B cell (primary cell): Measurements from ENCODE around the gene SERPINI1. TPM values are rescaled to one million over a fixed set of nuclear protein-coding genes. Genes with fewer than 3 reads are reported as not detected.

ENCODE experiments used
- ATAC-seq: fragments of 200-7000 bp; cut with Tn5 transposase; one replicate; pipeline ENCODE4 v1.10.0; 2021; ENCODE audit warnings: low read depth, mild to moderate bottlenecking, moderate number of reproducible peaks, moderate library complexity
- CTCF ChIA-PET: fragments of 350-600 bp; sonication (Branson Sonifier 250); formaldehyde crosslinking; loops from one replicate; lab custom pipeline; 2021; ENCODE audit warnings: antibody characterized with exemption, inconsistent platforms; lab: Charles Lee
- POLR2A ChIA-PET: fragments of 350-600 bp; sonication (Branson Sonifier 250); formaldehyde crosslinking; loops from one replicate; lab custom pipeline; 2021; ENCODE audit warnings: antibody characterized with exemption; lab: Charles Lee
- DNase-seq: peaks from one replicate; pipeline ENCODE4 v3.0.0; 2013
- H2AFZ ChIP-seq: 2 replicates; pipeline ENCODE4 v1.6.1; 2012; ENCODE audit warnings: mild to moderate bottlenecking, low read depth, low read length; ENCODE audit not compliant: insufficient read depth, poor library complexity, severe bottlenecking
- H3K27ac ChIP-seq, 2 donors: 1 replicate in 1 of 2; 2 replicates in 1 of 2; pipeline ENCODE4 v1.5.1; 2012 to 2013; ENCODE audit warnings: low read length in 2 of 2, mild to moderate bottlenecking in 2 of 2, moderate library complexity in 1 of 2
- H3K27me3 ChIP-seq, 4 experiments: fragments of 200-600 bp in 1 of 4; sonication (generic) in 1 of 4; replicated peaks in 1 of 4; 1 replicate in 2 of 4; 2 replicates in 2 of 4; pipeline versions ENCODE4 v1.6.1 to v1.7.0; 2013 to 2016; ENCODE audit warnings: low read length in 3 of 4, mild to moderate bottlenecking in 2 of 4, mixed read lengths in 1 of 4, moderate library complexity in 1 of 4; ENCODE audit not compliant: insufficient read depth in 4 of 4, control insufficient read depth in 3 of 4; ENCODE audit errors: control extremely low read depth in 1 of 4
- H3K36me3 ChIP-seq, 2 experiments: replicated peaks in 1 of 2; 1 replicate in 1 of 2; 2 replicates in 1 of 2; pipeline versions ENCODE4 v1.6.1 to v1.7.1; 2013; ENCODE audit warnings: low read length in 1 of 2; ENCODE audit not compliant: insufficient read depth in 2 of 2, control insufficient read depth in 1 of 2; ENCODE audit errors: control extremely low read depth in 1 of 2, extremely low read depth in 1 of 2
- H3K4me1 ChIP-seq, 2 donors: fragments of 200-600 bp in 1 of 2; sonication (generic) in 1 of 2; 1 replicate in 1 of 2; 2 replicates in 1 of 2; pipeline versions ENCODE4 v1.5.1 to v1.6.1; 2013 to 2017; ENCODE audit warnings: low read length in 2 of 2; ENCODE audit not compliant: control insufficient read depth in 2 of 2, insufficient read depth in 2 of 2
- H3K4me2 ChIP-seq: replicated peaks from 2 replicates; pipeline ENCODE3; 2012; ENCODE audit warnings: mild to moderate bottlenecking, low read depth, low read length; ENCODE audit not compliant: poor library complexity, severe bottlenecking
- H3K4me3 ChIP-seq, 5 experiments: fragments of 200-600 bp in 1 of 5; sonication (generic) in 1 of 5; 1 replicate in 3 of 5; 2 replicates in 2 of 5; pipeline versions ENCODE4 v1.5.1 to v1.7.0; 2011 to 2016; ENCODE audit warnings: low read length in 4 of 5, mild to moderate bottlenecking in 4 of 5, low read depth in 2 of 5, control low read depth in 1 of 5, moderate library complexity in 1 of 5; ENCODE audit not compliant: insufficient read depth in 1 of 5; ENCODE audit errors: control extremely low read depth in 1 of 5, extremely low read depth in 1 of 5
- H3K79me2 ChIP-seq: fragments of 200-600 bp; sonication (generic); one replicate; pipeline ENCODE4 v1.6.0; 2016; ENCODE audit warnings: low read length; ENCODE audit not compliant: control insufficient read depth, insufficient read depth
- H3K9ac ChIP-seq: fragments of 200-600 bp; sonication (generic); 2 replicates; pipeline ENCODE4 v1.6.1; 2017; ENCODE audit warnings: mild to moderate bottlenecking, low read length, moderate library complexity
- H3K9me3 ChIP-seq, 3 donors: one replicate each; pipeline versions ENCODE4 v1.6.1 to v1.7.1; 2013; ENCODE audit warnings: low read length in 2 of 3; ENCODE audit not compliant: control insufficient read depth in 2 of 3, insufficient read depth in 1 of 3; ENCODE audit errors: control extremely low read depth in 1 of 3
- H4K20me1 ChIP-seq: 2 replicates; pipeline ENCODE4 v1.6.0; 2012; ENCODE audit warnings: mild to moderate bottlenecking, low read length; ENCODE audit not compliant: insufficient read depth, control insufficient read depth, poor library complexity, severe bottlenecking
- H3K27ac Mint-ChIP-seq: one replicate; pipeline ENCODE4 v1.8.0; 2021; ENCODE audit warnings: mixed read lengths
- H3K27me3 Mint-ChIP-seq: one replicate; pipeline ENCODE4 v1.8.0; 2021; ENCODE audit warnings: mixed read lengths
- H3K4me1 Mint-ChIP-seq: one replicate; pipeline ENCODE4 v1.8.0; 2021; ENCODE audit warnings: mixed read lengths
- H3K4me3 Mint-ChIP-seq: one replicate; pipeline ENCODE4 v1.8.0; 2021; ENCODE audit warnings: mixed read lengths
- H3K9me3 Mint-ChIP-seq: one replicate; pipeline ENCODE4 v1.8.0; 2022; ENCODE audit warnings: mixed read lengths; ENCODE audit not compliant: insufficient read depth
- EZH2 ChIP-seq: IDR thresholded peaks from 2 replicates; pipeline ENCODE4 v1.6.1; 2012; ENCODE audit warnings: borderline replicate concordance, low read depth, mild to moderate bottlenecking, moderate library complexity, low read length; ENCODE audit not compliant: insufficient read depth, poor library complexity, severe bottlenecking
- WGBS: methylation state at CpG from one replicate; pipeline ENCODE4 v1.1.5; 2013; ENCODE audit warnings: missing lambda C conversion rate; ENCODE audit not compliant: insufficient coverage; 5-methylcytosine and 5-hydroxymethylcytosine counted together
- intact Hi-C: fragments of 100-400 bp; cut with micrococcal nuclease; formaldehyde crosslinking; loops from one replicate; pipeline ENCODE4 v1.10.0; 2022
- polyA plus RNA-seq: library from polyadenylated mRNA; depleted of rRNA; stranded (reverse); fragments of >200 nt; gene quantifications from 2 replicates; pipeline ENCODE4 v1.2.3, GENCODE V29; 2012
- total RNA-seq, 2 donors: library from RNA; stranded (reverse); fragments of 120-200 nt in 1 of 2; gene quantifications; 1 replicate in 1 of 2; 2 replicates in 1 of 2; pipeline versions ENCODE4 v1.2.3 to v1.2.4, GENCODE V29; 2013 to 2022
- TF ChIP-seq, protein P1 (sequence below): fragments of 200-600 bp; IDR thresholded peaks from one replicate; pipeline ENCODE4 v1.8.0; 2022; ENCODE audit warnings: antibody characterized with exemption, mild to moderate bottlenecking

SERPINI1 gene
- total and polyA plus RNA-seq, 2 donors (not counting 1 experiment from before 2014, with no cell fraction given): 6.8 to 7.0 TPM

GRCh38 chr3:167829071-167829470 lies 93.5 kb downstream of the SERPINI1 start:
- Histone ChIP-seq H3K4me2 (peak overlapping the region; percentile 61), H3K27me3 (no peaks in the 10 kb centered on the region), H3K4me3 (no peak overlapping the region), H4K20me1 (no peaks in the 10 kb centered on the region), H3K9me3 (no peaks in the 10 kb centered on the region), H3K27ac (peak overlapping the region; percentile 64 to 79), H3K4me1 (peaks cover 23 to 27% of the 10 kb centered on the region in 2 donors), H3K79me2 (no peaks in the 10 kb centered on the region), H3K36me3 (no peaks in the 10 kb centered on the region), H3K9ac (no peak overlapping the region), H2AFZ (peak overlapping the region; percentile 38)
- peak overlapping the region; percentile 69 for H3K27ac Mint-ChIP-seq
- H3K4me3 Mint-ChIP-seq: peak overlapping the region; percentile 14
- POLR2A ChIA-PET: no interaction called here
- no peaks in the 10 kb centered on the region for H3K27me3 Mint-ChIP-seq
- intact Hi-C loops: no loop called here
- DNase-seq (peak; percentile 54), ATAC-seq (peak; percentile 20)
- CTCF ChIA-PET: no interaction called here
- H3K9me3 Mint-ChIP-seq: no peaks in the 10 kb centered on the region
- TF ChIP-seq, protein P1, sequence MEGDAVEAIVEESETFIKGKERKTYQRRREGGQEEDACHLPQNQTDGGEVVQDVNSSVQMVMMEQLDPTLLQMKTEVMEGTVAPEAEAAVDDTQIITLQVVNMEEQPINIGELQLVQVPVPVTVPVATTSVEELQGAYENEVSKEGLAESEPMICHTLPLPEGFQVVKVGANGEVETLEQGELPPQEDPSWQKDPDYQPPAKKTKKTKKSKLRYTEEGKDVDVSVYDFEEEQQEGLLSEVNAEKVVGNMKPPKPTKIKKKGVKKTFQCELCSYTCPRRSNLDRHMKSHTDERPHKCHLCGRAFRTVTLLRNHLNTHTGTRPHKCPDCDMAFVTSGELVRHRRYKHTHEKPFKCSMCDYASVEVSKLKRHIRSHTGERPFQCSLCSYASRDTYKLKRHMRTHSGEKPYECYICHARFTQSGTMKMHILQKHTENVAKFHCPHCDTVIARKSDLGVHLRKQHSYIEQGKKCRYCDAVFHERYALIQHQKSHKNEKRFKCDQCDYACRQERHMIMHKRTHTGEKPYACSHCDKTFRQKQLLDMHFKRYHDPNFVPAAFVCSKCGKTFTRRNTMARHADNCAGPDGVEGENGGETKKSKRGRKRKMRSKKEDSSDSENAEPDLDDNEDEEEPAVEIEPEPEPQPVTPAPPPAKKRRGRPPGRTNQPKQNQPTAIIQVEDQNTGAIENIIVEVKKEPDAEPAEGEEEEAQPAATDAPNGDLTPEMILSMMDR: no peak
- no peak for TF ChIP-seq EZH2
- WGBS: no CpG with 5 or more reads among the region's 2 CpGs
- peaks cover 22% of the 10 kb centered on the region for H3K4me1 Mint-ChIP-seq

DNA sequence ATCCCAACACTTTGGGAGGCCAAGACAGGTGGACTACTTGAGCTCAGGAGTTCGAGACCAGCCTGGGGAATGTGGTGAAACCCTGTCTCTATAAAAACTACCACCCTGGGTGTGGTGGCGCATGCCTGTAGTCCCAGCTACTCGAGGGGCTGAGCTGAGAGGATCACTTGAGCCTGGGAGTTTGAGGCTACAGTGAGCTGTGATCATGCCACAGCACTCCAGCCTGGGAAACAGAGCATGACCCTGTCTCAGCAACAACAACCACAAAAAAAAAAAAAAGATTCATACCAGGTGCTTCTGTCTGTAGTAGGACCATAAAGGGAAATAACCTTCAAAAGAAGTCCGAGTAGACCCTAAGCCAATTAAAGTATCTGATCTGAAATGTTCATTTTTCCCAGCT lies 94.5 kb downstream of the SERPINI1 start:
- Mint-ChIP-seq H3K9me3 (no peaks in the 10 kb centered on the region), H3K4me1 (peaks cover 22% of the 10 kb centered on the region), H3K27ac (peak overlapping the region; percentile 91), H3K4me3 (peak overlapping the region; percentile 56), H3K27me3 (no peaks in the 10 kb centered on the region)
- H3K36me3 ChIP-seq: no peaks in the 10 kb centered on the region
- no peak overlapping the region for H3K9ac ChIP-seq
- CTCF ChIA-PET: interaction anchor here (0.8 to 1.3 kb wide), 2 partner anchors 56 to 89 kb away, joined by 3 to 8 read pairs; no protein-coding TSS in a partner anchor
- no peak for TF ChIP-seq EZH2
- TF ChIP-seq, protein P1: no peak
- peak overlapping the region in 2 of 5 experiments; percentile 11 for H3K4me3 ChIP-seq
- peak overlapping the region; percentile 61 for H3K4me2 ChIP-seq
- peaks cover 23 to 27% of the 10 kb centered on the region in 2 donors for H3K4me1 ChIP-seq
- peak; percentile 87 for ATAC-seq
- H3K27ac ChIP-seq: peak overlapping the region; percentile 64 to 79
- WGBS: no CpG with 5 or more reads among the region's 4 CpGs
- POLR2A ChIA-PET: interaction anchor here (0.6 to 0.7 kb wide), 3 partner anchors 12 to 46 kb away, joined by 3 to 4 read pairs (median 3); no protein-coding TSS in a partner anchor
- H3K79me2 ChIP-seq: no peaks in the 10 kb centered on the region
- intact Hi-C loops: loop anchor here (1.0 to 2.0 kb wide), 2 partner anchors 14 to 95 kb away; partner anchors contain the start of genes PDCD10 and SERPINI1
- H2AFZ ChIP-seq: peak overlapping the region; percentile 44
- H3K27me3 ChIP-seq: no peaks in the 10 kb centered on the region
- no peaks in the 10 kb centered on the region for H3K9me3 ChIP-seq
- DNase-seq: peak; percentile 64
- H4K20me1 ChIP-seq: no peaks in the 10 kb centered on the region
